ENCODE results near the gene MBP. TPM values are rescaled to one million over a fixed set of nuclear protein-coding genes. Genes with fewer than 3 reads are reported as not detected.

The MBP gene
- total RNA-seq, 1 donor from 2014 or later, result 9.7 TPM

DNA sequence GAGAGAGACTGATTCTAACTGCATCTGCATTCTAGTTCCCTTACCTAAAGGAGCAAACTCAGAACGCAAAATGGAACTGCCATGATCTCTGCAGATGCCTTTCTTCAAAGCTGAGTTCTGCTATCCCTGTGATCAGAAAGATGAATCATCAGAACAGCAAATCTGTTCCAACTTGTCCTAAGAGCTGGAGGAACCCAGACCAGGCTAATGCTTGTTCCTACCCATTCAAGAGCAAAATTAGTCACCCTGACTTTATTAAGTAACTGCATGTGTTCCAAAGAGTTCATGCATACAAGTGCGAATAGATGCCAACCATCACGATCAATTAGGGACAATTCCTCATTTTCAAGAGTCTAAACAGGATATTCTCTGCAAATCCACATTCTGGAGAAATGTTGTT, 46.5 kb downstream of the MBP start:
- H3K36me3 Mint-ChIP-seq (ENCODE audit: low read depth, unreplicated experiment), result peaks cover 5% of the 10 kb centered on the region
- no peak for TF ChIP-seq CTCF (IDR thresholded peaks at IDR 0.05; ENCODE audit: unreplicated experiment)
- H3K9me3 Mint-ChIP-seq (ENCODE audit: unreplicated experiment), result no peaks in the 10 kb centered on the region
- peaks cover 3% of the 10 kb centered on the region for H3K27me3 Mint-ChIP-seq (ENCODE audit: unreplicated experiment)
- DNase-seq (ENCODE audit: low spot score), result no peak
- H3K4me3 Mint-ChIP-seq (ENCODE audit: unreplicated experiment), result no peak overlapping the region
- no peak overlapping the region for H3K27ac Mint-ChIP-seq (ENCODE audit: unreplicated experiment)
- peaks cover 13% of the 10 kb centered on the region for H3K4me1 Mint-ChIP-seq (ENCODE audit: unreplicated experiment)

DNA sequence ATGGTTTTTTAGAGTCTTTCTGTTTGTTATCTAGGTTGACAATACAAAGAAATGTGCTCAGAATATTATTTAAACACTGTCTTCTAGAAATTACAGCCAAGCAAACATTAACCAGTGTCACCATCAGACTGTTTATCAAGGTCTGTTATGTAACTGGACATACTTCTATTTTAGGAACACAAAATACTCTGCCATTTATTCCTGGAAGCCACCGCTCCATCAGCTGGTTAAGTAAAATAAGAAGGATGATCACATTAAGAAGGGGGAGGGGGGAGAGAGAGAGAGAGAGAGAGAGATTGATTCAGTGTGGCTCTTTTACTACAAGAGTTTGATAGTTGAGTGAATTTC, 47.9 kb downstream of the MBP start:
- Mint-ChIP-seq H3K4me3 (ENCODE audit: unreplicated experiment) (no peak overlapping the region), H3K27ac (ENCODE audit: unreplicated experiment) (peak overlapping the region; percentile 15), H3K27me3 (ENCODE audit: unreplicated experiment) (peaks cover 1% of the 10 kb centered on the region), H3K36me3 (ENCODE audit: low read depth, unreplicated experiment) (no peaks in the 10 kb centered on the region), H3K9me3 (ENCODE audit: unreplicated experiment) (no peaks in the 10 kb centered on the region), H3K4me1 (ENCODE audit: unreplicated experiment) (peaks cover 13% of the 10 kb centered on the region)
- DNase-seq (ENCODE audit: low spot score), result no peak
- no peak for TF ChIP-seq CTCF (IDR thresholded peaks at IDR 0.05; ENCODE audit: unreplicated experiment)

GRCh38 chr18:77082316-77082955, 50.1 kb downstream of the MBP start:
- H3K9me3 Mint-ChIP-seq (ENCODE audit: unreplicated experiment), result no peaks in the 10 kb centered on the region
- H3K4me3 Mint-ChIP-seq (ENCODE audit: unreplicated experiment), result no peak overlapping the region
- peaks cover 5% of the 10 kb centered on the region for H3K36me3 Mint-ChIP-seq (ENCODE audit: low read depth, unreplicated experiment)
- peaks cover 19% of the 10 kb centered on the region for H3K4me1 Mint-ChIP-seq (ENCODE audit: unreplicated experiment)
- no peak for TF ChIP-seq CTCF (IDR thresholded peaks at IDR 0.05; ENCODE audit: unreplicated experiment)
- no peaks in the 10 kb centered on the region for H3K27me3 Mint-ChIP-seq (ENCODE audit: unreplicated experiment)
- no peak overlapping the region for H3K27ac Mint-ChIP-seq (ENCODE audit: unreplicated experiment)
- no peak for DNase-seq (ENCODE audit: low spot score)

GRCh38 chr18:77081390-77081778, 51.2 kb downstream of the MBP start:
- Mint-ChIP-seq H3K27me3 (ENCODE audit: unreplicated experiment) (no peaks in the 10 kb centered on the region), H3K27ac (ENCODE audit: unreplicated experiment) (no peak overlapping the region)
- no peak for TF ChIP-seq CTCF (IDR thresholded peaks at IDR 0.05; ENCODE audit: unreplicated experiment)

GRCh38 chr18:77079954-77080682, 52.5 kb downstream of the MBP start:
- Mint-ChIP-seq H3K4me3 (ENCODE audit: unreplicated experiment) (no peak overlapping the region), H3K4me1 (ENCODE audit: unreplicated experiment) (peaks cover 6% of the 10 kb centered on the region), H3K27me3 (ENCODE audit: unreplicated experiment) (no peaks in the 10 kb centered on the region), H3K36me3 (ENCODE audit: low read depth, unreplicated experiment) (peaks cover 5% of the 10 kb centered on the region), H3K9me3 (ENCODE audit: unreplicated experiment) (no peaks in the 10 kb centered on the region), H3K27ac (ENCODE audit: unreplicated experiment) (no peak overlapping the region)
- no peak for TF ChIP-seq CTCF (IDR thresholded peaks at IDR 0.05; ENCODE audit: unreplicated experiment)
- DNase-seq (ENCODE audit: low spot score), result no peak

More at GRCh38 chr18:77081390-77081778, 51.2 kb downstream of the MBP start:
- Mint-ChIP-seq H3K4me3 (ENCODE audit: unreplicated experiment) (no peak overlapping the region), H3K4me1 (ENCODE audit: unreplicated experiment) (peaks cover 13% of the 10 kb centered on the region), H3K9me3 (ENCODE audit: unreplicated experiment) (no peaks in the 10 kb centered on the region), H3K36me3 (ENCODE audit: low read depth, unreplicated experiment) (peaks cover 5% of the 10 kb centered on the region)
- no peak for DNase-seq (ENCODE audit: low spot score)
